ENCODE data around the gene DUOXA2.

GRCh38 chr15:45084163-45084562 is 30.0 kb upstream of the DUOXA2 start:
- TF ChIP-seq BHLHE40 (IDR thresholded peaks at IDR 0.05; ENCODE audit: borderline replicate concordance) (no peak), FOXK2 (IDR thresholded peaks at IDR 0.05) (no peak)

Data from HEK293T (cell line).